HEK293 (cell line): Measurements from ENCODE around the gene OTUB1.

Source experiments
- CTCF ChIP-seq: fragments of 450-650 bp; formaldehyde crosslinking; IDR thresholded peaks from 2 replicates; pipeline ENCODE4 v1.5.1; 2016; ENCODE audit warnings: missing biosample characterization, missing genetic modification characterization
- GLI2 ChIP-seq: fragments of 450-650 bp; formaldehyde crosslinking; IDR thresholded peaks from 2 replicates; pipeline ENCODE4; 2017; ENCODE audit warnings: missing biosample characterization, missing genetic modification characterization, low read depth, borderline replicate concordance
- GLIS2 ChIP-seq: fragments of 450-650 bp; formaldehyde crosslinking; IDR thresholded peaks from 2 replicates; pipeline ENCODE4 v1.5.1; 2016; ENCODE audit warnings: missing biosample characterization, missing genetic modification characterization
- HOXA7 ChIP-seq: sonication (generic); formaldehyde crosslinking; IDR thresholded peaks from 2 replicates; pipeline ENCODE4 v1.8.1; 2022; ENCODE audit warnings: missing genetic modification reagents, borderline replicate concordance
- OVOL3 ChIP-seq: fragments of 450-650 bp; formaldehyde crosslinking; IDR thresholded peaks from 2 replicates; pipeline ENCODE4 v1.5.1; 2016; ENCODE audit warnings: missing biosample characterization, missing genetic modification characterization
- SCRT2 ChIP-seq: fragments of 450-650 bp; formaldehyde crosslinking; IDR thresholded peaks from 2 replicates; pipeline ENCODE4 v1.5.1; 2016; ENCODE audit warnings: missing biosample characterization, missing genetic modification characterization
- ZNF324 ChIP-seq: fragments of 450-650 bp; formaldehyde crosslinking; IDR thresholded peaks from 2 replicates; pipeline ENCODE4 v1.5.1; 2016; ENCODE audit warnings: missing biosample characterization, missing genetic modification characterization
- ZNF558 ChIP-seq: fragments of 450-650 bp; formaldehyde crosslinking; IDR thresholded peaks from 2 replicates; pipeline ENCODE4 v1.5.1; 2016; ENCODE audit warnings: missing biosample characterization, missing genetic modification characterization

- TF ChIP-seq CTCF (tag by site-specific recombination): no peak
- no peak for TF ChIP-seq GLIS2 (tag by site-specific recombination)
- no peak for TF ChIP-seq ZNF324
- TF ChIP-seq HOXA7 (CRISPR knock-in tag): no peak
- no peak for TF ChIP-seq OVOL3 (tag by site-specific recombination)
- no peak for TF ChIP-seq SCRT2 (tag by site-specific recombination)
- no peak for TF ChIP-seq GLI2 (tag by site-specific recombination)
- TF ChIP-seq ZNF558 (tag by site-specific recombination): no peak
These were observed 34.3 kb upstream of the OTUB1 start for GRCh38 chr11:63951779-63952536.
